Ammon's horn (tissue), 1 donor: ENCODE results near the gene CAPN7.

Experiments
- DNase-seq: peaks from one replicate; pipeline ENCODE4 v3.0.0-alpha.2; 2016; ENCODE audit warnings: low spot score

Gene CAPN7

DNA sequence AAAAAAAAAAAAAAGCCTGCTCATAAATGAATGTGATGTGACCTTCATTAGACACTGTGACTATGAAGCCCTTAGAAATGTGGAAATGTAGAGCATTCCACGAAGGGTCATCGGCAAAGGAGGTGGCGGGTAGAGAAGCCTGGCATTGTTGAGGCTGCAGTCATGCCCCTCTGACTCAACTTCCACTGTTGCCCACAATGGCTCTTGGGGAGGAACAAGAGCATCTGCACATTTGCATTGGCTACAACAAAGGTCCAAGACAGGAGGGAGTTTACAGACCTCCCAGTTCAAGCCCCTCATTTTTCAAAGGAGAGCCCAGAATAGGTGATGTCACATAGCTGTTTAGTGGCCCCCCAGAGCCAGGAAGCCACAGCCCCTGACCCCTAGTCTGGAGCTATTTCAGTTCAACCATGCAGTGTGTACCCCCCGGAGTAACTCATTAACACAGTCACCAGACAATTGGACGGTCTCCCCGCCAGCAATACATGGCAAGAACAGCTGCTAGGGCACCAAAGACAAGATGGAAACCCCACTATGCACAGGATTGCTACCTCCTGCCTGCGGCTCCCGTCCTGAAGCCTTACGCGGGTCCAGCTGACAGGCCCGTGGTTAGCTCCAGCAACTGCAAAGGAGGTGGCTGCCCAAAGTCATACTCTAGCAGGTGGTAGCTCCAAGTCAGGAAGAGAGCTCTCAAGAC is 70.1 kb downstream of the CAPN7 start:
- no peak for DNase-seq

DNA sequence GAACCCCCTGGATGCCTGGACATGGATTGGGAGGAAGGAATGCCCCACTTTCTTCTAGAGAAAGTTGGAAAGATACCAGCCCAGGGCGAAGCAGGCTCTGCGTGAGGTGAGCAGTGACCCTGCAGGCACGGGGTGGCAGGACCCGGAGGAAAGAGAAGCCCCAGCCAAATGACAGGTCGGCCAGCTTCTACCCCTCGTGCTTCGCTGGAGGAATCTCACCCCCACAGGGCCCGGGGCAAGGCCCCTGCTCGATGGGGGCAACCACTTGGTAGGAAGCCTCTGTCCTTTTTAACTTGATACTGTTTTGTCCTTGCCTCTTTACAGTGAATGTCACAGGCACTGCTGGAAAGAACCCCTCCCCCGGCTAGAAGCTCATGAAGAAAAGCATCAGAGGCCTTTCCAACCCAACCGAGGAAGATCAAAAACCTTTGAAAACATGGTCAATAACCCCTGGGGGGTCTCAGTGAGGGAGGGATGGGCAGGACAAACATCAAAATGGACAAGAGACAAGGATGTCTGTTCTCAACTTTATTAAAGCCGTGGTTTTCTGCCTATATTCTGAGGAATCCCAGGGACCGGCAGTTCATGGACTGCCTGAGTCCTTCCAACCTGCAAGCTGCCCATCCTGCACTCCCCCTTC is 71.9 kb downstream of the CAPN7 start:
- no peak for DNase-seq

DNA sequence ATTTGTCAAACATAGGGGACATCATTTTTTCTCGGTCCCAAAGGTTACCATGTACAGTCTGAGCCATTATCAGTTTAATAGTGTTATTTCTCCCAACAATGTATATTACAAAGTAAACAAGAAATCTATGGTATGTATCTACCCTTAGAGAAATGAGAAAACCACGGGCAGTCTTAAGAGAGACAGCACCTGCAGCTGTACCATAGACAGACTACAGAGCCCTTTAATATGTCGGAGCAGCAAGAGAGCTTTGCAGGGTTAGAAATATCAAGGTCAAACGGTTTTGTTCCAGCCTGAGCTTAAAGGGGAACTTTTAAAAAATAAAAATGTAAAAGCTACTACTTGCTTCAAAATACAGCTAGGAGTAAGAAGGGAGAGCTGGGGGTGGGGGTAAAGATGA is 73.2 kb downstream of the CAPN7 start:
- no peak for DNase-seq

DNA sequence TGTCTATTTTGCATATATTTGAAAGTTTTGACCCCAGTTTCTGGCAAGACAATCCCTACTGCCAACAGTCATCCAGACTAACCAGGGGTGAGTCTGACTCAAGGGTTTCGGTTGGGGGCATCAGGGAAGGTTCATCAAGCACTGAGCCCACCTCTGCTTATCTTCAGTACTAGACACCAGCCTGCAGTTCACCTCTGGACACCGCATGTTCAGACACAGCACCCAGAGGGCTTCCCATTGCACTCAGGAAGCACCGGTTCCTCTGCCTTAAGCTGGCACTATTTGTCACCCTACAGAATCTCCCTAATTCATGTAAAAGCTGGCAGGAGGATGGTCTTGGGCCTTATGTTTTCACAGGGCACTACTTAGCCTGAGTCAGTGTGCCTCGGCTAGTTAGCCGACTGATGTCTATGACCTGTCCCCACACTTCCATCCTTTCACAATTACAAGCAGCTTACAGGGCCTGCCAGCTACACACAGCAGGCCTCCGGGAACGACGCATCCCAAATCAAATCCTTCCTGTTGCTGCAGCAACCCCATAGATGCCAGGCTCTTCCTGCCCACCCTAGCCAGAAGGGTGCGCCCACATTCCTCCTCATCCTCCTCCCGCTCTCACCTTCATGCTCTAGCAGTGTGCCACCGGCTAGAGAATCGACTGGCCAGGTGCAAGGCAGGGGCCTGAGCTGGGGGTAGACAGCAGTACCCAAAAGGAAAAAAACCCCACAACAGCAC is 73.8 kb downstream of the CAPN7 start:
- peak; percentile 70 for DNase-seq

DNA sequence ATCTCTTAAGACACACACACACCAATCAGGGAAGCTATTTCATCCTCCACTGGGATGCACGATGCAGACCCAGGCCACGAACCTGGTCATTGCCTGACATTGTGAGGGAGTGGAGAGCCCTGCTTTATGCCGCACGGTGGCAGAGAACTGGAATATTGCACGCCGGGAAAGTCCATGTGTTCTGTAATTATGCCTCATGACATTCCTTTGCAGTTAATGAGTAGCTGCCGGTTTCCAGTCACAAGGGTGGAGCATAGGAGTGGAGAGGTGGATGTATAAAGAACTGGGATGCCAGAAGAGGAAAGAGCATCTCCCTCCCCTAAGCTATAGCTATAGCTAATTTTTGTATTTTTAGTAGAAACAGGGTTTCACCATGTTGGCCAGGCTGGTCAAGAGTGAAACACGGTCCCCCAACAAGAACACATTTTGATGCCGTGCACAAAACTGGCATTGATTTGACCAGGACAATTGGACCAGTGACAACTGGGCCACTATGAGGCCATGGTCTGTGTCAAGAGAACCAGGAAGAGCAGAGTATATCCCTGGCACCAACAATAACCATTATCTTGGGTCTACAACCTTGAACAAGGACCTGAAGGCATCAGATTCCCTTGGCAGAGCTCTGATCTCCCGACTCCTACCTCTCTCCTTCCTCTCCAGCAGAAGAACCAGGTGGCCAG is 74.9 kb downstream of the CAPN7 start:
- no peak for DNase-seq

DNA sequence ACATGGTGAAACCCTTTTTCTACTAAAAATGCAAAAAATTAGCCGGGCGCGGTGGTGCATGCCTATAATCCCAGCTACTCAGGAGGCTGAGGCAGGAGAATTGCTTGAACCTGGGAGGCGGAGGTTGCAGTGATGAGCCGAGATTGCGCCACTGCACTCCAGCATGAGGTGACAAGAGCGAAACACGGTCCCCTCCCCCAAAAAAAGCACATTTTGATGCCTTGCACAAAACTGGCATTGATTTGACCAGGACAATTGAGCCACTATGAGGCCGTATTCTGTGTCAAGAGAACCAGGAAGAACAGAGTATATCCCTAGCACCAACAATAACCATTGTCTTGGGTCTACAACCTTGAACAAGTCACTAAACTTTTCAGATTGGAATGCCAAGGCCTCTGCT is 75.8 kb downstream of the CAPN7 start:
- peak; percentile 73 for DNase-seq

DNA sequence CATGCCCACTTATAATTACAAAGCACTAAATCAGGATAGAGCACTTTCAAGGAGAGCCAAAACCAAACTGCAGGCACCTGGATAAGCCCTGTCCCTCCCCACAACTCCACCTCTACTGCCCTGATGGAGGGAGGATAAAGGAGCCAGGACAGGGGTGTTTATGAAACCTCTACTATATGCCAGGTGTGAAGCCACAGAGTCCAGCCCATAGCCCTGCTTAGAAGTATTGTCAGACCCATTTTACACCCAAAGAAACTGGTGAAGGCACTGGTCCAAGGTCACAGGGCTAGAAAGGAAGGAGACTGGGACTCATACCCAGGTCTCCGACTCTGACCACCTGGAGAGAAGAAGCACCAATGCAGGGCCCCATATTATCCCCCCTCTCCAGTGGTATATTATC is 77.7 kb downstream of the CAPN7 start:
- DNase-seq = no peak

DNA sequence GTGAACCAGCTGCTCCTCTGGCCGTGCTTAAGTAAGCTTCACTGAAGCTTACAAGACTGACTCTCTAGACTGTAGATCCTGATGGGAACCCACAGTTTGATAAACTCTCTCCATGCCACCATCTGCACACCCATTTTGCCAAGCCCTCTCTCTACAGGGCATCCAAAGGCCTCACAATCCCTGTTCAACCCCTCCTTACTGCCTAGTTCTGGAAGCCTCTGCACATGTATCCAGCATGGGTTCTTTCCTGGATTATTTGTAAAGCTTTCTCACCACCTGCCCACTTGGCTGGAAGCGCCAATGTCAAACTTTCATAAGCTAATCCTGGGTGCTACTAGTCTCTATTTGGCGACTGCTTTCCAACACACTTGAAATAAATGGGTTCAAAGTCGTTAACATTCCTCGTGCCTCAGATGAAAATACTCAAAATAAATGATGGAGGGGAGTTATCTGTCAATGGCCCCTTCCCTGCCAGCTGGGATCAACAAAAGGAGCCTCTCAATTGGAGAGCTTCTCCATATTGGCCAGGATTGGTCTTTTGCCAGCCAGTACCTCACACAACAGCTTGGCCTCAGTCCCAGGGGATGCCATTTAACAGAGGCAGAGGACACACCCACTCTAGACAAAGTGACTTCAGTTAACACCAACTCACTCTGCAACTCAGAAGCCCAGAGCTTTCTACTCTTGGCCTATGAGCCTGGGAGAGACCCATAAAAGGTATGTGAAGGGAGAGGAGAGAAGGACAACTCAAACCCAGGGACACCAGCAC is 78.3 kb downstream of the CAPN7 start:
- no peak for DNase-seq

DNA sequence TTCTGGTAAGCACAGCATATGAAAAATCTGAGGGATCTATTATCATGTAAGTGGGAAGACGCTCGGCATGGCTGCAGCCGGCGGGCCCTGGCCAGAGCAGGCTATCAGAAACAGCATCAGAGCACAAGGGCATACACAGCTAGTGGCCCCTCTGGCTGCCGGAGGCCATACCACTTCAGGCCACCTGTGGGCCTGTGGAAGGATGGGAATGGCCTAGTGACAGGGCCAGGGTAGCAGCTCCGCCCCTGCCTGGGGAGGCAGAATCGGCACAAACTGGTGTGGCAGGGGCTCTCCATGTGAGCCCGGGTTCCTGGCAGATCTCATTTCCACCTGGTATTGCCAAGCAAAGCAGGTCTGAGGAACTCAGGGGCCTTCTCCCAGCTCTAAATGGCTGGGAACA is 80.0 kb downstream of the CAPN7 start:
- DNase-seq = no peak

DNA sequence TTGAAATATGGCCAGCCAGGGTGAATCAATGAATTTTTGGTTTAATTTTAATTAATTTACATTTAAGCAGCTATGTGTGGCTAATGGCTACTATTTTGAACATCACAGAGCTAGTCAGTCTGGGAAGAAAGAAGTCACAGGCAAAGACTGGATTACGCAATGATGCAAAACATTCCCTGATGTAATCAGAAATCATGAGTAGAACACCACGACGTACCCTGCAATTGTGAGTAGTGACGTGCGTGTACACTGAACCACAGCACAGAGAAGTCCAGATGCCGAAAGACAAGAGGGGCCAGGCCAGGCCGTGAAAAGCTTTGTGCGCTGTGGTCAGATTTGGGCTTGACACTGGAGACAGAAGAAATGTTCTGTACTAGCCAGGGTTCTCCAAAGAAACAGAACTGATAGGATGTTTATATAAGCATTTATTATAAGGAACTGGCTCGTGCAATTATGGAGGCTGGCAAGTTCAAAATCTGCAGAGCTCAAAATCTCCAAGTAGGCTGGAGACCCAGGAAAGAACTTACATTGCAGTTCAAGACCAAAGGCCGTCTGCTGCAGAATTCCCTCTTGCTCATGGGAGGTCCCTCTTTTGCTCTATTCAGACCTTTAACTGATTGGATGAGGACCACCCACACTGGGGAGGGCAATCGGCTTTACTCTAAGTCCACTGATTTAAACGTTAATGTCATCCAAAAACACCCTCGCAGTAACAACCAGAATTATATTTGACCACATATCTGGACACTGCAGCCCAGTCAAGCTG is 81.7 kb downstream of the CAPN7 start:
- no peak for DNase-seq

DNA sequence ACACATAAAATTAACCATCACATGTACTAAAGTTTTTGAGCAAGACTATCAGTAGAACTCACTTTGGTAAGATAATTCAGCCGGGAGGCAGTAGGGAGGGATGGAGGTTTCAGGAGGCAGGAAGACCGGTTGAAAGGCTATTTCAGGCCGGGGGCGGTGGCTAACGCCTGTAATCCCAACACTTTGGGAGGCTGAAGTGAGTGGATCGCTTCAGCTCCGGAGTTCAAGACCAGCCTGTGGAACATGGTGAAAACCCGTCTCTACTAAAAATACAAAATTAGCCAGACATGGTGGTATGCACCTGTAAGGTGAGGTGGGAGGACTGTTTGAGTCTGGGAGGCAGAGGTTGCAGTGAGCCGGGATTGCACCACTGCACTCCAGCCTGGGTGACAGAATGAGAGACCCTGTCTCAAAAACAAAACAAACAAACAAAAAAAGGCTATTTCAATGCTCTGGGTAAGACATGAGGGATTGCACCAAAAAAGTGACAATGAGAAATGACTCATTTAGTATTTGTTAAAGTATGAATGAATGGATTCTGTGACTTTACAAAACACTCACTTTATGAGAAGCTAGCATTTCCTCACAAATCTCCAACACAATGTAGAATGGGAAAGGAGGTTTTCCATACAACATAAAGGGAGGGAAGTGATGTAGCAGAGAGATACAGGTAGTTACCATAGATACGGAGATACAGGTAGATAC is 82.4 kb downstream of the CAPN7 start:
- DNase-seq = no peak

DNA sequence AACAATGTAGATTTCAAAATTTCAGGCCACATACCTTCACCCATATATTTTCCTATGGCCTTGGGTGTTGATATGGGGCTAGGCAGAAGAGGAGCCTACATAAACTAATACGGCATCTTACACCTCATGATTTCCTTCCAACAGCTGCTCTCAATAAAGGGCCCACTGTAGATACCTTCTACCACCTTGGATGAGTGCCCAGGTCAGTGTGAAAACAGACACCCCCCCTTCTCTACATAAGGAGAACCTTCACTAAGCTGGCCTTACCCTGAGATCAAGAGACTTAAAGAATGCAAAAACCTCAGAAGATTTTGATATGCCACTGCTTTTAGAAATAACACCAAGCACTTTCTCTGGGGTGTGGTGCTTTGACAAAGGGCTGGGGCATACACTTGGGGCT is 83.6 kb downstream of the CAPN7 start:
- DNase-seq = no peak

DNA sequence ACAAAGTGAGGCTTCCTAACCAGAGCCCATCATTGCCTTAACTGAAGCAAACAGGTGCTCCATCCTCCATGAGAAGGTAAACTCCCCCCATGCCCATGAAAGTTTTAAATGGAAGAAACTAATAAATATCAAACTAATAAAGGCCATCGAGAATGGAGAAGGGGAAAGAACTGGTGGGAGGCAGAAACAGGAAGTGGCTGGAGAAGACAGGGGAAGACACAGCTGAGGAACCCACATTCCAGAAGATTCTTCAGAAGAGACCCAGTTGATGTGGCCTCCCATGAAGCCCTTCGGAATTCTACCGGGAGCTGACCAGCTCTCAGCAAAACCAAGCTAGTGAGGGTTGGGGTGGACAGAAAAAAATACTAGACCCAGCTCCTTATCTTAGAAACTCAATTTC is 84.7 kb downstream of the CAPN7 start:
- no peak for DNase-seq

DNA sequence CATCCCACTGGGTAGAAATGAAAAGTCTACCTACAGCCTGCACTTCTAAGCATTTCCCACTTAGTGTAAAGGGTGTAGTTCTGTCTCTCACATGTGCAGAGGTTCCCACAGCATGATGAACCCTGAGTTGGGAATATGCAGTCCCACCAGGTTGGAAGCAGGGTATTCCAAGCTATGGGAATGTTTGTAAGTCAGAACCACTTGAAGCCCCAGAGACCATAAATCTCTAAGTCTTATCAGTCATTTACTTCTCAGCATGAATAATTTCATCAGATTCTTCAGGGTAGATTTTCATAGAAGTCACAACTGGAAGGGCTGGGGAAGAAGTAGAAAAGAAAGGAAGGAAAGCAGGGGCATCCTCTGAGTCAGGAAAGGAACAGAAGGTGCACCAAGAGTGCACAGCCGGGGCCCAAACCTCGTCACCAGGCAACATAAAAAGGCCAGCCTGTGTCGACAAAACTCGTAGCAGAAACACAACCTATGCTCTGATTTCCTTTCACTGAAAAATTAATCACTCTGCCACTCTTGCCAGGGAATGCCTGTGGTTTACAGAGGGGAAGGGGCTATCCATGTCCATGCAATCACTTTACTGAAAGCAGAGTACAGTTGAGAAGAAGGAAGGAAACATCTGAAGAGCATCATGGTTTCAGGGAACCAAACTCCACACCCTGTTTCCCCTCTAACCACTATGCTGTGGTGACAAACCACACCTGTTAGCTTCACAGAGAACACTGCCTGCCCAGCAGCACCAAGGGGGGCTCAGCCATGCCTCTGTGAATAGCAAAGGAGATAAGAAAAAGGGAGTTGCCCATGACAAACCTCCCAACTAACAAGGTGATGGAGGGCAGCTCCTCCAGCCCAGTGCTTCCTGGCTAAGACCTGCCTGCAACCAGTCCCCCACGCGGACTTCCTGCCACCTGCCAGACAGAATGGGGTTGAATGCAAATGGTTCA is 85.8 kb downstream of the CAPN7 start:
- DNase-seq = no peak

DNA sequence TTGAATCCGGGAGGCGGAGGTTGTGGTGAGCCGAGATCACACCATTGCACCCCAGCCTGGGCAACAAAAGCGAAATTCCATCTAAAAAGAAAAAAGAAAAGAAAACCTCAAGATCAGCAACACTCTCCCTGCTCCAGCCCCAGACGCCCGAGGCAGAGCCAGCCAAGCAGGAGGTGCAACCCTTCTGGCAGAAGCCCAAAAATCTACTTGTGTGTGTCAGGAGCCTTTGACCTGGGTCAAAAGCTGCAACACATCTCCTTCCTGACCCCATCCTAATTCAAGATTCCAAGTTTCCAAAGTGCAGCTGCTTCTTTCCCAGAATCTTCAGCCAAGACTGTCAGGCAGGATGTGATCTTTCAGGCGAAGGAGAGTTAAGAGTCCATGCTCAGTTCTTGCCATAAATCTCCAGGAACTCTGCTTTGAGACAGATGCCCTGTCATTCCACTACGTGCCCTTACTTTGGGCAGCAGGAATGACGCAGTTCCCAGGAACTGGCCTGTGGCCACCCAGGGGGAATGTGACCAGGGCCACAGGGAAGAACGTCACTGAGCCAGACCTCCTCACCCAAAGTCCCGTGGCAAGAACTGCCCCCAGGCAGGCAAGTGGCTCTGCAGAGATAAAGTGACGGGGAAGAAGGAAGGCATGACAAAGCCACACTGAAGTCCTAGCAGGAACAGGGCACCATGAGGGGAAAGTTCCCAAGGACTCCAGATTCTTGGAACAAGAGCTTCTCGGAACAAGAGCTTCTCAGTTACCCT is 86.9 kb downstream of the CAPN7 start:
- no peak for DNase-seq

DNA sequence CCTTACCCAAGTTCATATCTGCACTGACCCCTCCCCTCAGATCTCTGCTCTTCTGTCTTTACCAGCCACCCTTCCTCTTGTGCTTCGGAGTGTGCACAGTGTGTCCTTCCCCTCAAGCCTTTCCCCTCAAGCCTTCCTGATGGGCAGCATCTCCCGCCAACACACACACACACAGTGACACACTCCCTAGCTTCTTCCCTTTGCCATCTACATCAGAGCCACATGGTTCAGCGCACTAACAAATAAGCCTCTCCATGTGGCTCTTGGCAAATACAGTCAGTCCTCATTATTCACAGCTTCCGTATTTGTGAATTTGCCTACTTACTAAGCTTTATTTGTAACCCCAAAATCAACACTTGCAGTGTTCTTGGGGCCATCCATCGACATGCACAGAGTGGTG is 88.9 kb downstream of the CAPN7 start:
- peak; percentile 61 for DNase-seq

DNA sequence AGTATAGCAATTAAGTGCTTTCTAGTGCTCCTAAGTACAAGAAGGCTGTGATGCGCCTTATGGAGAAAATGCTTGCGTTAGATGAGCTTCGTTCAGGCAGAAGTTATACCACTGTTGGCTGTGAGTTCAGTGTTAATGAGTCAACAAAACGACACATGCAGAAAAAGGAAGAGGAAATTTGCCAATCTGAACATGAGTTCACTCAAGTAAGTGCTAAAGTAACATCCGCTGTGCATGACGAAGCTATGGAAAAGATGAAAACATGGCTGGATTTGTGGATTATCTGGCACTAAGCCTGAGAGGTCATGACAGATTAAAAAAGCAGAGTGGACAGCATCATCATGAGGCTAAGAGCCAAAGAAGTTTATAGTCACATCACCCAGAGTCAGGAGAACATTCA is 89.5 kb downstream of the CAPN7 start:
- DNase-seq = peak; percentile 70

DNA sequence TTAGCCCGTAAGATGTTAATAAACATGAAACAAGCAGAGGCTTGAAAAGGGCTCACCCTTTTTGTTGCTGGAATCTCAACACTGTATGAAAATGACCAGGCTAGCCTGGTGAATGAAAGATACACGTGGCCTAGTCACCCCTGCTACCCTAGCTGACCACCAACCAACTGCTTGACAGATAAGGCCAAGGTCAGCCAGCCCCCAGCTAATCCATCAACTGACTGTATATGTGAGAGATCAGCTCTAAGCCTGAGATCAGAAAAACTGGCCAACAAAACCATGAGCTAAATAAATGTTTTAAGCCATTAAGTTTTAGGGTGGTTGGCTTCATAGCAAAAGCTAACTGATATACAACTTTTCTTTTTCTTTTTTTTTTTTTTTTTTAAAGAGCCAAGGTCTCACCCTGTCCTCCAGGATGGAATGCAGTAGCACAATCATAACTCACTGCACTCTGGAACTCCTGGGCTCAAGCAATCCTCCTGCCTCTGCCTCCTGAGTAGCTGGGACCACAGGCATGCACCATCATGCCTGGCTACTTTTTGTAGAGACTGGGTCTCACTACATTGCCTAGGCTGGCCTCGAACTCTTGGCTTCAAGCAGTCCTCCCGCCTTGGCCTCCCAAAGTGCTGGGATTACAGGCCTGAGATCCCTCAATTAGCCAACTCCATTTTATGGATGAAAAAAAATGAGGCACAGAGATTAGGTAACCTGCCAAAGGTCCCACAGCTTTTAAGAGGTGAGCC is 91.7 kb downstream of the CAPN7 start:
- no peak for DNase-seq
